ENCODE data around the gene TRDN. TPM values are rescaled to one million over a fixed set of nuclear protein-coding genes. Genes with fewer than 3 reads are reported as not detected.
"Not testable (repeated sequence)": the region's sequence is repeated elsewhere in the genome, so short reads cannot be mapped to it uniquely, and the experiment has no call there.

TRDN gene
- total and polyA plus RNA-seq, 9 donors: under 0.01 to 7.8 (median 1.3) TPM; not detected in 1

DNA sequence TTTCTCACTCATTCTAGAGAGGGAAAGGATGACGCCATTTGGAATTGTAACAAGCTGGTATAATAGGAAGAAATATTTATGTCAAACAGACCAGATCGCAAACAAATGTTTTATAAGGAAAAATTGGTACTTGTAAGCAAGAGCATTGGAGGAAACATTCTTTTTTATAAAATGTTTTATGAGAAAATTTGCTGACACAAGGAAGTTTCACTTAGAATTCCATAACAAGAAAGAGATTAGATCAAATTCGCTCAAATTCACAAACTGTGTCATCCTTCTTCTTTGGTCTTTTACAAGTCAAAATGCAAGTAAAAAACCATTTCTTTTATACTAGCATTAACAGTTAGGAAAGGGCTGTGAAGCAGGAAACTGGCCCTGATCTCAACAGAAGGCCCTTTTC, 179.9 kb downstream of the TRDN start:
- H3K36me3 ChIP-seq: no peaks in the 10 kb centered on the region
- H3K4me1 ChIP-seq (ENCODE audit: insufficient read depth): no peaks in the 10 kb centered on the region
- H3K27ac ChIP-seq: no peak overlapping the region
- intact Hi-C loops (cut with DNase I): no loop called here
- no peaks in the 10 kb centered on the region for H3K9me3 ChIP-seq
- DNase-seq: no peak
- WGBS, 3 donors: 75 to 89% (median 78%) methylated on average over 3 of the region's 3 CpGs
- H3K27me3 ChIP-seq: no peaks in the 10 kb centered on the region
- TF ChIP-seq, protein P1, sequence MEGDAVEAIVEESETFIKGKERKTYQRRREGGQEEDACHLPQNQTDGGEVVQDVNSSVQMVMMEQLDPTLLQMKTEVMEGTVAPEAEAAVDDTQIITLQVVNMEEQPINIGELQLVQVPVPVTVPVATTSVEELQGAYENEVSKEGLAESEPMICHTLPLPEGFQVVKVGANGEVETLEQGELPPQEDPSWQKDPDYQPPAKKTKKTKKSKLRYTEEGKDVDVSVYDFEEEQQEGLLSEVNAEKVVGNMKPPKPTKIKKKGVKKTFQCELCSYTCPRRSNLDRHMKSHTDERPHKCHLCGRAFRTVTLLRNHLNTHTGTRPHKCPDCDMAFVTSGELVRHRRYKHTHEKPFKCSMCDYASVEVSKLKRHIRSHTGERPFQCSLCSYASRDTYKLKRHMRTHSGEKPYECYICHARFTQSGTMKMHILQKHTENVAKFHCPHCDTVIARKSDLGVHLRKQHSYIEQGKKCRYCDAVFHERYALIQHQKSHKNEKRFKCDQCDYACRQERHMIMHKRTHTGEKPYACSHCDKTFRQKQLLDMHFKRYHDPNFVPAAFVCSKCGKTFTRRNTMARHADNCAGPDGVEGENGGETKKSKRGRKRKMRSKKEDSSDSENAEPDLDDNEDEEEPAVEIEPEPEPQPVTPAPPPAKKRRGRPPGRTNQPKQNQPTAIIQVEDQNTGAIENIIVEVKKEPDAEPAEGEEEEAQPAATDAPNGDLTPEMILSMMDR (IDR thresholded peaks at IDR 0.05): no peak
- no peak for TF ChIP-seq EP300 (IDR thresholded peaks at IDR 0.05)
- no peak for TF ChIP-seq POLR2A (IDR thresholded peaks at IDR 0.05)
- H3K4me3 ChIP-seq: no peak overlapping the region

DNA sequence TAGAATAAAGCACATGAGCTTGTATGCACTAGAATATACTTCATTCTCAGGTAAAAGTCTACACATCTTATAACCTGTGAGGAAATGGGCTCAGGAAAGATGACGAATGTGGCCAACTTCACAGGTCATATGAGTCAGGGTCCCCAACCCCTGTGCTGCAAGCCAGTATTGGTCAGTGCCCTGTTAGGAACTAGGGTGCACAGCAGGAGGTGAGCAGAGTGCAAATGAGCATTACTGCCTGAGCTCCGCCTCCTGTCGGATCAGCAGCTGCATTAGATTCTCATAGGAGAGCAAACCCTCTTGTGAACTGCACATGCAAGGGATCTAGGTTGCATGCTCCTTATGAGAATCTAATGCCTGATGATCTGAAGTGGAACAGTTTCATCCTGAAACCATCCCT, 182.3 kb downstream of the TRDN start:
- WGBS, 3 donors: 88 to 93% (median 89%) methylated on average over 3 of the region's 3 CpGs
- Histone ChIP-seq H3K9me3 (no peaks in the 10 kb centered on the region), H3K27ac (no peak overlapping the region), H3K36me3 (no peaks in the 10 kb centered on the region), H3K27me3 (no peaks in the 10 kb centered on the region), H3K4me1 (ENCODE audit: insufficient read depth) (no peaks in the 10 kb centered on the region), H3K4me3 (no peak overlapping the region)
- DNase-seq: no peak
- TF ChIP-seq, protein P1 (IDR thresholded peaks at IDR 0.05): no peak
- TF ChIP-seq EP300 (IDR thresholded peaks at IDR 0.05): no peak
- no peak for TF ChIP-seq POLR2A (IDR thresholded peaks at IDR 0.05)
- intact Hi-C loops (cut with DNase I): no loop called here

DNA sequence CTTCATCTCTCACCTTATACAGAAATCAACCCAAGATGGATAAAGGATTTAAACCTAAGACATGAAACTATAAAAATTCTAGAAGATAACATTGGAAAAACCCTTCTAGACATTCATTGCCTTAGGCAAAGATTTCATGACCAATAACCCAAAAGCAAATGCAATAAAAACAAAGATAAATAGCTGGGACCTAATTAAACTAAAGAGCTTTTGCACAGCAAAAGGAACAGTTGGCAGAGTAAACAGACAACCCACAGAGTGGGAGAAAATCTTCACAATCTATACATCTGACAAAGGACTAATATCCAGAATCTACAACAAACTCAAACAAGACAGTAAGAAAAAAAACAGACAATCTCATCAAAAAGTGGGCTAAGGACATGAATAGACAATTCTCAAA, 183.7 kb downstream of the TRDN start:
- DNase-seq; intact Hi-C loops (cut with DNase I); H3K9me3 ChIP-seq; H3K4me1 ChIP-seq (ENCODE audit: insufficient read depth); H3K27ac ChIP-seq; H3K4me3 ChIP-seq; H3K36me3 ChIP-seq; H3K27me3 ChIP-seq: not testable (repeated sequence)

DNA sequence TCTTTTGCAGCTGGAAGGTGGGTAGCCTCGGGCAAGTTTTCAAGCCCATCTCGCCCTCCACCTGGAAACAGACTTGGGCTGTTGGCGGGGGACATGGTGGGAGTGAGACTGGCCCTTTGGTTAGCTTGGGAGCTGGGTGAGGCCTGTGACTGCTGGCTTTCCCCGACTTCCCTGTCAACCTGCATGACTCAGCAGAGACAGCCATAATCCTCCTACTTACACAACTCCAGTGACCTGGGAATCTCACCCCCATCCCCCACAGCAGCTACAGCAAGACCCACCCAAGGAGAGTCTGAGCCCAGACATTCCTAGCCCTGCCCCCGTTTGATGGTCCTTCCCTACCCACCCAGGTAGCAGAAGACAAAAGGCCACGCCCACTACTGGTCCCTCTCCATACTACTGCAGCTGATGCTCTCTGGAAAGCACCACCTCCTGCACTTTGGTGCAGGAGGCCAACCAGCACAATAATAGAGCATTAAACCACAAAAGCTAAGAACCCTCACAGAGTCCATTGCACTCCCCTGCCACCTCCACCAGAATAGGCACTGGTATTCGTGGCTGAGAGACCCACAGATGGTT, 188.4 kb downstream of the TRDN start:
- intact Hi-C loops (cut with DNase I): no loop called here
- DNase-seq: no peak
- Histone ChIP-seq H3K27ac (no peak overlapping the region), H3K27me3 (no peaks in the 10 kb centered on the region), H3K36me3 (no peaks in the 10 kb centered on the region), H3K9me3 (no peaks in the 10 kb centered on the region), H3K4me3 (no peak overlapping the region), H3K4me1 (ENCODE audit: insufficient read depth) (no peaks in the 10 kb centered on the region)
- TF ChIP-seq, protein P1 (IDR thresholded peaks at IDR 0.05): no peak
- TF ChIP-seq POLR2A (IDR thresholded peaks at IDR 0.05): no peak
- no peak for TF ChIP-seq EP300 (IDR thresholded peaks at IDR 0.05)
- whole genome bisulfite sequencing, 3 donors: 63 to 85% (median 75%) methylated on average over 7 of the region's 7 CpGs

DNA sequence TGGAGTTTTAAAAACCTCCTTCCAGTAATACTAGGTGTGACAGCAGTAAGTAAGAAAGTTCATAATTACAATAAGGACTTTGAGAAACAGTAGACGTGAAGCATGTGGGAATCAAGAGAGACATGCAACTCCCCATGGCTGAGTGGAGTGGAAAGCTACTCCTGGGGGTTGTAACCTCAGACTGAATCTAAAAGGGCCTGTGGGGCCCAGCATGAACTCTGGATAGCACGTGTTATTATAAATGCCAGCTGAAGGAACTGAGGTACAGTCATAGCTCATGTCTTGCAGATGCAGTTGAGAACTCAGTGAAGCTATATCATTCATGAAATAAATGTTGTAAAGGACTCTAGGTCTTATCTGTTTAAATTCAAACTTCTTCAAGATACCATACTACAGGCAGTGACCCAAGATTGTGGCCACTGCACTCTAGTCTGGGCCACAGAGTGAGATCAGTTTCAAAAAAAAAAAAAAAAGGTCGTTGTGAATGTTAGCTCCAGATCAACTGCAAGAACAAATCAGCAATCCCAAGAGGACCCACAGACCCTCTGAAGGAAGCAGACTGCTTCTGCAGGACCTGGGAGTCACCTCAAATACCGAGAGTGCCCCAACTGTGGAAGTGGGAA, 189.3 kb downstream of the TRDN start:
- intact Hi-C loops (cut with DNase I): no loop called here
- WGBS, 3 donors: 72 to 86% (median 75%) methylated on average over 4 of the region's 4 CpGs
- Histone ChIP-seq H3K27ac (no peak overlapping the region), H3K36me3 (no peaks in the 10 kb centered on the region), H3K4me3 (no peak overlapping the region), H3K27me3 (no peaks in the 10 kb centered on the region), H3K9me3 (no peaks in the 10 kb centered on the region), H3K4me1 (ENCODE audit: insufficient read depth) (no peaks in the 10 kb centered on the region)
- no peak for DNase-seq
- TF ChIP-seq POLR2A (IDR thresholded peaks at IDR 0.05): no peak
- TF ChIP-seq EP300 (IDR thresholded peaks at IDR 0.05): no peak
- TF ChIP-seq, protein P1 (IDR thresholded peaks at IDR 0.05): no peak

Data from ovary (tissue), 9 donors.